ENCODE results near the gene NANS.

- TF ChIP-seq CTCF (conservative IDR thresholded peaks at IDR 0.05): no peak
- no peak for TF ChIP-seq EZH2 (IDR thresholded peaks at IDR 0.05; ENCODE audit: low read depth)
Observed at GRCh38 chr9:98083061-98083501, 26.5 kb downstream of the NANS start.
